ENCODE results near the gene DAPK3.
"Not testable (repeated sequence)": the region's sequence is repeated elsewhere in the genome, so short reads cannot be mapped to it uniquely, and the experiment has no call there.

- not testable (repeated sequence) for TF ChIP-seq POLR2A (IDR thresholded peaks at IDR 0.05)
- TF ChIP-seq, protein P1, sequence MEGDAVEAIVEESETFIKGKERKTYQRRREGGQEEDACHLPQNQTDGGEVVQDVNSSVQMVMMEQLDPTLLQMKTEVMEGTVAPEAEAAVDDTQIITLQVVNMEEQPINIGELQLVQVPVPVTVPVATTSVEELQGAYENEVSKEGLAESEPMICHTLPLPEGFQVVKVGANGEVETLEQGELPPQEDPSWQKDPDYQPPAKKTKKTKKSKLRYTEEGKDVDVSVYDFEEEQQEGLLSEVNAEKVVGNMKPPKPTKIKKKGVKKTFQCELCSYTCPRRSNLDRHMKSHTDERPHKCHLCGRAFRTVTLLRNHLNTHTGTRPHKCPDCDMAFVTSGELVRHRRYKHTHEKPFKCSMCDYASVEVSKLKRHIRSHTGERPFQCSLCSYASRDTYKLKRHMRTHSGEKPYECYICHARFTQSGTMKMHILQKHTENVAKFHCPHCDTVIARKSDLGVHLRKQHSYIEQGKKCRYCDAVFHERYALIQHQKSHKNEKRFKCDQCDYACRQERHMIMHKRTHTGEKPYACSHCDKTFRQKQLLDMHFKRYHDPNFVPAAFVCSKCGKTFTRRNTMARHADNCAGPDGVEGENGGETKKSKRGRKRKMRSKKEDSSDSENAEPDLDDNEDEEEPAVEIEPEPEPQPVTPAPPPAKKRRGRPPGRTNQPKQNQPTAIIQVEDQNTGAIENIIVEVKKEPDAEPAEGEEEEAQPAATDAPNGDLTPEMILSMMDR (IDR thresholded peaks at IDR 0.05): not testable (repeated sequence)
These were observed 18.1 kb downstream of the DAPK3 start for GRCh38 chr19:3952755-3953276.
